GM21447 (cell line): Measurements from ENCODE around the gene CACNA1A.
"Not testable (repeated sequence)": the region's sequence is repeated elsewhere in the genome, so short reads cannot be mapped to it uniquely, and the experiment has no call there.

Source experiments
- ATAC-seq: cut with Tn5 transposase; IDR thresholded peaks from one replicate; pipeline ENCODE4 v1.9.1; 2021; ENCODE audit not compliant: unreplicated experiment

Gene CACNA1A

GRCh38 chr19:13506471-13506820 lies at the start of gene CACNA1A:
Gene CACNA1A (minus strand): TSS chr19:13506479. CDS start chr19:13506224, 255 bp downstream.
- ATAC-seq, result no peak

GRCh38 chr19:13554506-13555240 lies 48.4 kb upstream of the CACNA1A start:
- ATAC-seq, result no peak

- no peak for ATAC-seq
Observed at GRCh38 chr19:13553880-13554400, 47.7 kb upstream of the CACNA1A start.

- no peak for ATAC-seq
Observed at GRCh38 chr19:13548131-13548530, 41.9 kb upstream of the CACNA1A start.

GRCh38 chr19:13547102-13547501 lies 40.8 kb upstream of the CACNA1A start:
- ATAC-seq, result no peak

GRCh38 chr19:13544423-13544822 lies 38.1 kb upstream of the CACNA1A start:
- ATAC-seq, result no peak

- no peak for ATAC-seq
Observed at GRCh38 chr19:13541554-13541953, 35.3 kb upstream of the CACNA1A start.

GRCh38 chr19:13539332-13539731 lies 33.1 kb upstream of the CACNA1A start:
- no peak for ATAC-seq

- no peak for ATAC-seq
Observed at GRCh38 chr19:13538601-13539253, 32.4 kb upstream of the CACNA1A start.

GRCh38 chr19:13537454-13537853 lies 31.2 kb upstream of the CACNA1A start:
- no peak for ATAC-seq

GRCh38 chr19:13530720-13531119 lies 24.4 kb upstream of the CACNA1A start:
- no peak for ATAC-seq

GRCh38 chr19:13529721-13530120 lies 23.4 kb upstream of the CACNA1A start:
- not testable (repeated sequence) for ATAC-seq

- ATAC-seq, result no peak
Observed at GRCh38 chr19:13526552-13526951, 20.3 kb upstream of the CACNA1A start.

- ATAC-seq, result no peak
Observed at GRCh38 chr19:13521066-13521465, 14.8 kb upstream of the CACNA1A start.

- no peak for ATAC-seq
Observed at GRCh38 chr19:13511947-13512346, 5.7 kb upstream of the CACNA1A start.

GRCh38 chr19:13507053-13507611 lies 853 bp upstream of the CACNA1A start:
- no peak for ATAC-seq

GRCh38 chr19:13505761-13506470 lies 363 bp downstream of the CACNA1A start:
- no peak for ATAC-seq

GRCh38 chr19:13505164-13505695 lies 1.0 kb downstream of the CACNA1A start:
- no peak for ATAC-seq

- ATAC-seq, result no peak
Observed at GRCh38 chr19:13503570-13504235, 2.6 kb downstream of the CACNA1A start.

- no peak for ATAC-seq
Observed at GRCh38 chr19:13502231-13502630, 4.0 kb downstream of the CACNA1A start.

GRCh38 chr19:13499692-13500091 lies 6.6 kb downstream of the CACNA1A start:
- no peak for ATAC-seq
